H9 (cell line): Measurements from ENCODE around the gene DHRS13. TPM values are rescaled to one million over a fixed set of nuclear protein-coding genes. Genes with fewer than 3 reads are reported as not detected.

Experiments used
- DNase-seq: peaks from one replicate; pipeline ENCODE4 v3.0.0-alpha.2; 2017
- H2AFZ ChIP-seq: one replicate; pipeline ENCODE4 v1.6.1; 2013; ENCODE audit warnings: mild to moderate bottlenecking, low read length, control low read depth, moderate library complexity
- H2AK5ac ChIP-seq: 2 replicates; pipeline ENCODE4 v1.6.1; 2013; ENCODE audit warnings: low read length, control low read depth, mixed read lengths; ENCODE audit not compliant: insufficient read length
- H2BK120ac ChIP-seq: one replicate; pipeline ENCODE4 v1.6.1; 2013; ENCODE audit warnings: low read depth, mild to moderate bottlenecking, low read length, control low read depth, inconsistent platforms; ENCODE audit not compliant: poor library complexity, severe bottlenecking
- H2BK12ac ChIP-seq: 2 replicates; pipeline ENCODE4 v1.6.1; 2013; ENCODE audit warnings: low read length, control low read depth, mixed read lengths, low read depth; ENCODE audit not compliant: insufficient read length
- H2BK15ac ChIP-seq: 2 replicates; pipeline ENCODE4 v1.6.1; 2013; ENCODE audit warnings: low read depth, low read length, control low read depth
- H2BK20ac ChIP-seq: one replicate; pipeline ENCODE4 v1.6.1; 2013; ENCODE audit warnings: low read depth, mild to moderate bottlenecking, low read length, control low read depth, inconsistent platforms; ENCODE audit not compliant: poor library complexity, severe bottlenecking
- H2BK5ac ChIP-seq: 2 replicates; pipeline ENCODE4 v1.6.1; 2013; ENCODE audit warnings: low read length, control low read depth, mixed read lengths; ENCODE audit not compliant: insufficient read length
- H3K14ac ChIP-seq: 2 replicates; pipeline ENCODE4 v1.6.1; 2013; ENCODE audit warnings: low read length, control low read depth; ENCODE audit not compliant: insufficient read depth
- H3K18ac ChIP-seq: 2 replicates; pipeline ENCODE4 v1.6.1; 2013; ENCODE audit warnings: low read depth, mild to moderate bottlenecking, mixed read lengths, low read length, control low read depth; ENCODE audit not compliant: insufficient read length
- H3K23ac ChIP-seq: 2 replicates; pipeline ENCODE4 v1.6.1; 2013; ENCODE audit warnings: low read length, control low read depth, mixed read lengths, low read depth; ENCODE audit not compliant: insufficient read length
- H3K23me2 ChIP-seq: 2 replicates; pipeline ENCODE4 v1.6.1; 2013; ENCODE audit warnings: low read depth, mild to moderate bottlenecking, mixed read lengths, low read length, control low read depth; ENCODE audit not compliant: insufficient read length, poor library complexity, severe bottlenecking
- H3K27ac ChIP-seq: 2 replicates; pipeline ENCODE4 v1.5.1; 2013; ENCODE audit warnings: low read length, control low read depth, mixed read lengths, low read depth; ENCODE audit not compliant: insufficient read length
- H3K27me3 ChIP-seq: 2 replicates; pipeline ENCODE4 v1.6.1; 2013; ENCODE audit warnings: low read length, control low read depth, inconsistent platforms; ENCODE audit not compliant: insufficient read depth
- H3K4ac ChIP-seq: 2 replicates; pipeline ENCODE4 v1.6.1; 2013; ENCODE audit warnings: low read depth, mild to moderate bottlenecking, control low read depth, inconsistent platforms, low read length, moderate library complexity
- H3K4me1 ChIP-seq: 2 replicates; pipeline ENCODE4 v1.6.1; 2013; ENCODE audit warnings: low read length, control low read depth, inconsistent platforms; ENCODE audit not compliant: insufficient read depth
- H3K4me2 ChIP-seq: 2 replicates; pipeline ENCODE4 v1.6.1; 2013; ENCODE audit warnings: low read length, control low read depth, mixed read lengths; ENCODE audit not compliant: insufficient read length, insufficient read depth
- H3K56ac ChIP-seq: 2 replicates; pipeline ENCODE4 v1.6.1; 2013; ENCODE audit warnings: low read depth, mild to moderate bottlenecking, mixed read lengths, low read length, control low read depth; ENCODE audit not compliant: insufficient read length
- H3K79me1 ChIP-seq: 2 replicates; pipeline ENCODE4 v1.6.1; 2013; ENCODE audit warnings: low read depth, mild to moderate bottlenecking, moderate library complexity, low read length, control low read depth, inconsistent platforms; ENCODE audit not compliant: insufficient read depth, poor library complexity, severe bottlenecking
- H3K79me2 ChIP-seq: 2 replicates; pipeline ENCODE4 v1.6.1; 2013; ENCODE audit warnings: low read length, control low read depth, inconsistent platforms; ENCODE audit not compliant: insufficient read depth
- H3K9ac ChIP-seq: 2 replicates; pipeline ENCODE4 v1.6.1; 2013; ENCODE audit warnings: low read length, control low read depth, mixed read lengths; ENCODE audit not compliant: insufficient read length; ENCODE audit errors: extremely low read depth
- H3K9me3 ChIP-seq: one replicate; pipeline ENCODE4 v1.6.1; 2013; ENCODE audit warnings: low read depth, low read length, inconsistent platforms; ENCODE audit not compliant: control insufficient read depth
- H3T11ph ChIP-seq: one replicate; pipeline ENCODE4 v1.6.1; 2013; ENCODE audit warnings: mild to moderate bottlenecking, low read length, control low read depth, inconsistent platforms
- H4K20me1 ChIP-seq: one replicate; pipeline ENCODE4 v1.6.1; 2013; ENCODE audit not compliant: control insufficient read depth, insufficient read length, insufficient read depth
- H4K5ac ChIP-seq: 2 replicates; pipeline ENCODE4 v1.6.1; 2013; ENCODE audit warnings: low read depth, mild to moderate bottlenecking, mixed read lengths, low read length, control low read depth; ENCODE audit not compliant: insufficient read length
- H4K8ac ChIP-seq: replicated peaks from 2 replicates; pipeline ENCODE4 v1.6.1; 2013; ENCODE audit warnings: low read length, control low read depth, mixed read lengths, low read depth; ENCODE audit not compliant: insufficient read length
- H4K91ac ChIP-seq: 2 replicates; pipeline ENCODE4 v1.6.1; 2013; ENCODE audit warnings: low read depth, mild to moderate bottlenecking, moderate library complexity, mixed read lengths, low read length, control low read depth; ENCODE audit not compliant: insufficient read length
- H3K27ac Mint-ChIP-seq, 3 experiments: 2 replicates in 2 of 3; 3 replicates in 1 of 3; pipeline ENCODE4 v1.8.0; 2020 to 2021; ENCODE audit warnings: mixed read lengths in 3 of 3, mild to moderate bottlenecking in 1 of 3, moderate library complexity in 1 of 3
- H3K27me3 Mint-ChIP-seq: 2 replicates; pipeline ENCODE4 v1.8.0; 2021; ENCODE audit warnings: low read depth, mild to moderate bottlenecking, moderate library complexity, mixed read lengths
- H3K36me3 Mint-ChIP-seq, 3 experiments: 2 replicates in 2 of 3; 3 replicates in 1 of 3; pipeline ENCODE4 v1.8.0; 2020 to 2021; ENCODE audit warnings: low read depth in 3 of 3, mixed read lengths in 3 of 3; ENCODE audit not compliant: insufficient read depth in 1 of 3
- H3K4me1 Mint-ChIP-seq, 2 experiments: 2 replicates each; pipeline ENCODE4 v1.8.0; 2020; ENCODE audit warnings: mixed read lengths in 2 of 2
- H3K4me3 Mint-ChIP-seq, 2 experiments: 2 replicates in 1 of 2; 3 replicates in 1 of 2; pipeline ENCODE4 v1.8.0; 2020 to 2021; ENCODE audit warnings: mild to moderate bottlenecking in 2 of 2, mixed read lengths in 2 of 2, moderate library complexity in 1 of 2
- H3K9me3 Mint-ChIP-seq, 2 experiments: 2 replicates in 1 of 2; 3 replicates in 1 of 2; pipeline ENCODE4 v1.8.0; 2020; ENCODE audit warnings: mild to moderate bottlenecking in 2 of 2, mixed read lengths in 2 of 2, moderate library complexity in 1 of 2
- WGBS: extraction: QIAGEN DNeasy Blood & Tissue Kit; methylation state at CpG from one replicate; pipeline ENCODE4 v1.1.7; 2013; ENCODE audit warnings: missing lambda C conversion rate, low lambda C conversion rate, mixed read lengths; ENCODE audit not compliant: insufficient read length; ENCODE audit errors: extremely low coverage; 5-methylcytosine and 5-hydroxymethylcytosine counted together
- long read RNA-seq: library from polyadenylated mRNA; unstranded; transcript quantifications from one replicate; pipeline ENCODE4 v2.0.0, GENCODE V29; 2020
- total RNA-seq: library from RNA; stranded (reverse); gene quantifications from 2 replicates; pipeline ENCODE4 v1.2.1, GENCODE V29; 2021
- TF ChIP-seq, protein P1 (sequence below): fragments of 200-600 bp; sonication (generic); conservative IDR thresholded peaks from 3 replicates; pipeline ENCODE4 v1.8.0; 2021; ENCODE audit warnings: antibody characterized with exemption, mild to moderate bottlenecking

The DHRS13 gene, protein sequence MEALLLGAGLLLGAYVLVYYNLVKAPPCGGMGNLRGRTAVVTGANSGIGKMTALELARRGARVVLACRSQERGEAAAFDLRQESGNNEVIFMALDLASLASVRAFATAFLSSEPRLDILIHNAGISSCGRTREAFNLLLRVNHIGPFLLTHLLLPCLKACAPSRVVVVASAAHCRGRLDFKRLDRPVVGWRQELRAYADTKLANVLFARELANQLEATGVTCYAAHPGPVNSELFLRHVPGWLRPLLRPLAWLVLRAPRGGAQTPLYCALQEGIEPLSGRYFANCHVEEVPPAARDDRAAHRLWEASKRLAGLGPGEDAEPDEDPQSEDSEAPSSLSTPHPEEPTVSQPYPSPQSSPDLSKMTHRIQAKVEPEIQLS
- total RNA-seq, result 28.6 and 29.6 TPM in 2 replicates
- long read RNA-seq, transcript DHRS13-201 (5 exons, 1,921 nt), result major isoform, 105 of 131 reads
- long read RNA-seq, transcript DHRS13-203 (3 exons, 1,569 nt), result minor isoform, 6 of 131 reads
- long read RNA-seq, partial matches to known transcripts, result 6 of 131 reads
- long read RNA-seq, other reads (novel, unspliced or antisense), result 10 of 131 reads

DNA sequence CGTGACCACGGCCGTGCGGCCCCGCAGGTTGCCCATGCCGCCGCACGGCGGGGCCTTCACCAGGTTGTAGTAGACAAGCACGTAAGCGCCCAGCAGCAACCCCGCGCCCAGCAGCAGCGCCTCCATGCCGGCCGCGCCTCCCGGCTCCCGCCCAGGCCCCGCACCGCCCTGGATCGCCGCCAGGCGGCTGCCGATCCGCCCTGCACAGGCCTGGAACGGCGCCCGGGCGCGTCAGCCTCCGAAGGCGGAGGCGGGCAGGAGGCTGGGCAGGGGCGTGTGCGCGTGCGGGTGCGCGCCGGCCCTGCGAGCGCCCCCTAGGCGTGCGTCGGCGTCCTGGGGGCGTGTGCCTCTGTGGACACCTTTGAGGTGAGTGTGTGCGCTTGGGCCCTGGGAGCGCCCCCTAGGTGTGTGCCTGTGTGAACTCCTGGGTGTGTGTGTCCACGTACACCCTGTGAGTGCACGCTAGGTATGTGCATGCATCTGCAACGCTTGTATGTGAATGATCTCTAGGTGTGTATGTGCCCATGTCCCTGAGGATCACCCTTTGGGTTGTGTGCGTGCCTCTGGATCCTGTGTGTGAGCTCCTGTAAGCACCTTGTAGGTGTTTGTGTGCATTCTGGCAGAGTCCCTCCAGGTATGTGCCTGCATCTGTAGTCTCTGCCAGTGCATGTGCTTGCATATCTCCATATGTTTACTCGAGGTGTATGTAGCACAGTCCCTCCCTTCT lies at the start of gene DHRS13:
Gene DHRS13, minus strand, starts transcription at position 261 of the 727 bp plus-strand sequence. Its CDS starts 135 bp downstream, at position 126.
- peak within 1 kb of the TSS; percentile 42 for H3K9ac ChIP-seq
- no peaks in the 10 kb centered on the region for H4K20me1 ChIP-seq
- no peak within 1 kb of the TSS for H4K8ac ChIP-seq
- H3K27ac ChIP-seq, result no peak within 1 kb of the TSS
- no peak within 1 kb of the TSS for H3K56ac ChIP-seq
- no peak within 1 kb of the TSS for H3K4ac ChIP-seq
- no peak within 1 kb of the TSS for H2BK12ac ChIP-seq
- H3K9me3 Mint-ChIP-seq, result peaks cover 0 to 3% of the 10 kb centered on the region in 2 experiments; a peak in 2 of 5 replicates
- peak within 1 kb of the TSS; percentile 1 to 46 (median 42); a peak in 4 of 7 replicates for H3K27ac Mint-ChIP-seq
- no peak within 1 kb of the TSS for H3T11ph ChIP-seq
- no CpG with 5 or more reads among the region's 55 CpGs for WGBS
- peak within 1 kb of the TSS; percentile 77; the same call in 1 of the 2 replicates for H3K14ac ChIP-seq
- H4K5ac ChIP-seq, result no peak within 1 kb of the TSS
- H3K4me1 Mint-ChIP-seq, result peaks cover 20 to 36% of the 10 kb centered on the region in 2 experiments
- no peak within 1 kb of the TSS for H4K91ac ChIP-seq
- H2AFZ ChIP-seq, result no peak within 1 kb of the TSS
- H3K27me3 Mint-ChIP-seq, result peaks cover 3% of the 10 kb centered on the region
- H3K4me1 ChIP-seq, result no peaks in the 10 kb centered on the region
- peak within 1 kb of the TSS; percentile 44 for H3K18ac ChIP-seq
- H2BK20ac ChIP-seq, result no peak within 1 kb of the TSS
- DNase-seq, result peak; percentile 98
- TF ChIP-seq, protein P1, sequence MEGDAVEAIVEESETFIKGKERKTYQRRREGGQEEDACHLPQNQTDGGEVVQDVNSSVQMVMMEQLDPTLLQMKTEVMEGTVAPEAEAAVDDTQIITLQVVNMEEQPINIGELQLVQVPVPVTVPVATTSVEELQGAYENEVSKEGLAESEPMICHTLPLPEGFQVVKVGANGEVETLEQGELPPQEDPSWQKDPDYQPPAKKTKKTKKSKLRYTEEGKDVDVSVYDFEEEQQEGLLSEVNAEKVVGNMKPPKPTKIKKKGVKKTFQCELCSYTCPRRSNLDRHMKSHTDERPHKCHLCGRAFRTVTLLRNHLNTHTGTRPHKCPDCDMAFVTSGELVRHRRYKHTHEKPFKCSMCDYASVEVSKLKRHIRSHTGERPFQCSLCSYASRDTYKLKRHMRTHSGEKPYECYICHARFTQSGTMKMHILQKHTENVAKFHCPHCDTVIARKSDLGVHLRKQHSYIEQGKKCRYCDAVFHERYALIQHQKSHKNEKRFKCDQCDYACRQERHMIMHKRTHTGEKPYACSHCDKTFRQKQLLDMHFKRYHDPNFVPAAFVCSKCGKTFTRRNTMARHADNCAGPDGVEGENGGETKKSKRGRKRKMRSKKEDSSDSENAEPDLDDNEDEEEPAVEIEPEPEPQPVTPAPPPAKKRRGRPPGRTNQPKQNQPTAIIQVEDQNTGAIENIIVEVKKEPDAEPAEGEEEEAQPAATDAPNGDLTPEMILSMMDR, result peak; percentile 99
- H3K4me2 ChIP-seq, result peak within 1 kb of the TSS; percentile 50
- H2BK5ac ChIP-seq, result no peak within 1 kb of the TSS
- no peaks in the 10 kb centered on the region for H3K23me2 ChIP-seq
- no peak within 1 kb of the TSS for H2AK5ac ChIP-seq
- no peak within 1 kb of the TSS for H3K23ac ChIP-seq
- no peaks in the 10 kb centered on the region for H3K9me3 ChIP-seq
- no peak within 1 kb of the TSS for H2BK15ac ChIP-seq
- H3K36me3 Mint-ChIP-seq, result peaks cover 31 to 55% (median 37%) of the 10 kb centered on the region in 3 experiments
- no peaks in the 10 kb centered on the region for H3K79me1 ChIP-seq
- H3K79me2 ChIP-seq, result no peaks in the 10 kb centered on the region
- H2BK120ac ChIP-seq, result no peak within 1 kb of the TSS
- no peaks in the 10 kb centered on the region for H3K27me3 ChIP-seq
- peak within 1 kb of the TSS; percentile 76 to 86 for H3K4me3 Mint-ChIP-seq
